ENCODE results near the gene ANKS1B.
"Not testable (repeated sequence)": the region's sequence is repeated elsewhere in the genome, so short reads cannot be mapped to it uniquely, and the experiment has no call there.

ANKS1B gene

GRCh38 chr12:99039367-99040120, 945.2 kb downstream of the ANKS1B start:
- DNase-seq (ENCODE audit: extremely low read depth, low read depth), result no peak
- TF ChIP-seq CTCF (IDR thresholded peaks at IDR 0.05; ENCODE audit: low read depth, low read length), result no peak

GRCh38 chr12:99036566-99036965, 948.2 kb downstream of the ANKS1B start:
- no peak for DNase-seq (ENCODE audit: extremely low read depth, low read depth)

GRCh38 chr12:99035803-99036202, 948.9 kb downstream of the ANKS1B start:
- DNase-seq (ENCODE audit: extremely low read depth, low read depth), result no peak
- TF ChIP-seq CTCF (IDR thresholded peaks at IDR 0.05; ENCODE audit: low read depth, low read length), result no peak

More at GRCh38 chr12:99036566-99036965, 948.2 kb downstream of the ANKS1B start:
- TF ChIP-seq CTCF (IDR thresholded peaks at IDR 0.05; ENCODE audit: low read depth, low read length), result no peak

- not testable (repeated sequence) for DNase-seq (ENCODE audit: extremely low read depth, low read depth)
Observed at GRCh38 chr12:99034201-99034600, 950.5 kb downstream of the ANKS1B start.

GRCh38 chr12:99029511-99030271, 955.0 kb downstream of the ANKS1B start:
- no peak for TF ChIP-seq CTCF (IDR thresholded peaks at IDR 0.05; ENCODE audit: low read depth, low read length)
- no peak for DNase-seq (ENCODE audit: extremely low read depth, low read depth)

GRCh38 chr12:99027461-99027860, 957.3 kb downstream of the ANKS1B start:
- no peak for TF ChIP-seq CTCF (IDR thresholded peaks at IDR 0.05; ENCODE audit: low read depth, low read length)
- no peak for DNase-seq (ENCODE audit: extremely low read depth, low read depth)

GRCh38 chr12:99027055-99027393, 957.7 kb downstream of the ANKS1B start:
- TF ChIP-seq CTCF (IDR thresholded peaks at IDR 0.05; ENCODE audit: low read depth, low read length), result no peak
- no peak for DNase-seq (ENCODE audit: extremely low read depth, low read depth)

Data from AG09319 (cell line).